ENCODE results near the gene CLK3.

CLK3 gene

GRCh38 chr15:74615508-74616365 lies at the start of gene CLK3:
Gene CLK3 (plus strand): TSS chr15:74615836. CDS start chr15:74619197, 3,361 bp downstream.
- H3K27me3 ChIP-seq: no peaks in the 10 kb centered on the region
- TF ChIP-seq CTCF (IDR thresholded peaks at IDR 0.05): peak; percentile 40
- H3K4me1 ChIP-seq (ENCODE audit: control insufficient read depth in 1 of 2, insufficient read depth in 1 of 2, low read depth in 1 of 2, low read length in 1 of 2): peaks cover 23 to 29% of the 10 kb centered on the region in 2 experiments

GRCh38 chr15:74568594-74568993 lies 47.0 kb upstream of the CLK3 start:
- no peaks in the 10 kb centered on the region for H3K4me1 ChIP-seq (ENCODE audit: control insufficient read depth in 1 of 2, insufficient read depth in 1 of 2, low read depth in 1 of 2, low read length in 1 of 2)
- no peaks in the 10 kb centered on the region for H3K9me3 ChIP-seq
- TF ChIP-seq CTCF (IDR thresholded peaks at IDR 0.05): no peak
- no peak overlapping the region for H3K4me3 ChIP-seq (ENCODE audit: low read depth in 1 of 2, low read length in 1 of 2)
- no peak overlapping the region for H3K27ac ChIP-seq
- H3K36me3 ChIP-seq: peaks cover 81% of the 10 kb centered on the region
- no peaks in the 10 kb centered on the region for H3K27me3 ChIP-seq

More at GRCh38 chr15:74615508-74616365, at the start of gene CLK3:
- peak within 1 kb of the TSS; percentile 94 for H3K27ac ChIP-seq
- H3K9me3 ChIP-seq: no peaks in the 10 kb centered on the region
- H3K4me3 ChIP-seq (ENCODE audit: low read depth in 1 of 2, low read length in 1 of 2): peak within 1 kb of the TSS; percentile 84 to 99
- H3K36me3 ChIP-seq: peaks cover 31% of the 10 kb centered on the region

- H3K9me3 ChIP-seq: no peaks in the 10 kb centered on the region
- no peaks in the 10 kb centered on the region for H3K27me3 ChIP-seq
- H3K36me3 ChIP-seq: peaks cover 85% of the 10 kb centered on the region
- no peaks in the 10 kb centered on the region for H3K4me1 ChIP-seq (ENCODE audit: control insufficient read depth in 1 of 2, insufficient read depth in 1 of 2, low read depth in 1 of 2, low read length in 1 of 2)
- no peak for TF ChIP-seq CTCF (IDR thresholded peaks at IDR 0.05)
- H3K27ac ChIP-seq: no peak overlapping the region
- H3K4me3 ChIP-seq (ENCODE audit: low read depth in 1 of 2, low read length in 1 of 2): no peak overlapping the region
Measured at GRCh38 chr15:74569731-74570070, 45.9 kb upstream of the CLK3 start.

- no peaks in the 10 kb centered on the region for H3K9me3 ChIP-seq
Measured at GRCh38 chr15:74571191-74571590, 44.4 kb upstream of the CLK3 start.

GRCh38 chr15:74573987-74574386 lies 41.6 kb upstream of the CLK3 start:
- no peak for TF ChIP-seq CTCF (IDR thresholded peaks at IDR 0.05)
- no peak overlapping the region for H3K4me3 ChIP-seq (ENCODE audit: low read depth in 1 of 2, low read length in 1 of 2)
- peaks cover 98% of the 10 kb centered on the region for H3K36me3 ChIP-seq
- H3K27ac ChIP-seq: no peak overlapping the region
- no peaks in the 10 kb centered on the region for H3K9me3 ChIP-seq
- no peaks in the 10 kb centered on the region for H3K27me3 ChIP-seq
- H3K4me1 ChIP-seq (ENCODE audit: control insufficient read depth in 1 of 2, insufficient read depth in 1 of 2, low read depth in 1 of 2, low read length in 1 of 2): peaks cover 5 to 6% of the 10 kb centered on the region in 2 experiments

More at GRCh38 chr15:74571191-74571590, 44.4 kb upstream of the CLK3 start:
- TF ChIP-seq CTCF (IDR thresholded peaks at IDR 0.05): no peak
- H3K4me1 ChIP-seq (ENCODE audit: control insufficient read depth in 1 of 2, insufficient read depth in 1 of 2, low read depth in 1 of 2, low read length in 1 of 2): peaks cover 5 to 6% of the 10 kb centered on the region in 2 experiments
- H3K27me3 ChIP-seq: no peaks in the 10 kb centered on the region
- peaks cover 95% of the 10 kb centered on the region for H3K36me3 ChIP-seq
- no peak overlapping the region for H3K27ac ChIP-seq
- H3K4me3 ChIP-seq (ENCODE audit: low read depth in 1 of 2, low read length in 1 of 2): no peak overlapping the region
